H9 (cell line): ENCODE measurements around the gene KIF26A. TPM values are rescaled to one million over a fixed set of nuclear protein-coding genes. Genes with fewer than 3 reads are reported as not detected.

Experiments used
- DNase-seq: peaks from one replicate; pipeline ENCODE4 v3.0.0-alpha.2; 2017
- H2AFZ ChIP-seq: one replicate; pipeline ENCODE4 v1.6.1; 2013; ENCODE audit warnings: mild to moderate bottlenecking, low read length, control low read depth, moderate library complexity
- H2AK5ac ChIP-seq: 2 replicates; pipeline ENCODE4 v1.6.1; 2013; ENCODE audit warnings: low read length, control low read depth, mixed read lengths; ENCODE audit not compliant: insufficient read length
- H2BK120ac ChIP-seq: one replicate; pipeline ENCODE4 v1.6.1; 2013; ENCODE audit warnings: low read depth, mild to moderate bottlenecking, low read length, control low read depth, inconsistent platforms; ENCODE audit not compliant: poor library complexity, severe bottlenecking
- H2BK12ac ChIP-seq: 2 replicates; pipeline ENCODE4 v1.6.1; 2013; ENCODE audit warnings: low read length, control low read depth, mixed read lengths, low read depth; ENCODE audit not compliant: insufficient read length
- H2BK15ac ChIP-seq: 2 replicates; pipeline ENCODE4 v1.6.1; 2013; ENCODE audit warnings: low read depth, low read length, control low read depth
- H2BK20ac ChIP-seq: one replicate; pipeline ENCODE4 v1.6.1; 2013; ENCODE audit warnings: low read depth, mild to moderate bottlenecking, low read length, control low read depth, inconsistent platforms; ENCODE audit not compliant: poor library complexity, severe bottlenecking
- H2BK5ac ChIP-seq: 2 replicates; pipeline ENCODE4 v1.6.1; 2013; ENCODE audit warnings: low read length, control low read depth, mixed read lengths; ENCODE audit not compliant: insufficient read length
- H3K14ac ChIP-seq: 2 replicates; pipeline ENCODE4 v1.6.1; 2013; ENCODE audit warnings: low read length, control low read depth; ENCODE audit not compliant: insufficient read depth
- H3K18ac ChIP-seq: 2 replicates; pipeline ENCODE4 v1.6.1; 2013; ENCODE audit warnings: low read depth, mild to moderate bottlenecking, mixed read lengths, low read length, control low read depth; ENCODE audit not compliant: insufficient read length
- H3K23ac ChIP-seq: 2 replicates; pipeline ENCODE4 v1.6.1; 2013; ENCODE audit warnings: low read length, control low read depth, mixed read lengths, low read depth; ENCODE audit not compliant: insufficient read length
- H3K23me2 ChIP-seq: 2 replicates; pipeline ENCODE4 v1.6.1; 2013; ENCODE audit warnings: low read depth, mild to moderate bottlenecking, mixed read lengths, low read length, control low read depth; ENCODE audit not compliant: insufficient read length, poor library complexity, severe bottlenecking
- H3K27ac ChIP-seq: 2 replicates; pipeline ENCODE4 v1.5.1; 2013; ENCODE audit warnings: low read length, control low read depth, mixed read lengths, low read depth; ENCODE audit not compliant: insufficient read length
- H3K27me3 ChIP-seq: 2 replicates; pipeline ENCODE4 v1.6.1; 2013; ENCODE audit warnings: low read length, control low read depth, inconsistent platforms; ENCODE audit not compliant: insufficient read depth
- H3K4ac ChIP-seq: 2 replicates; pipeline ENCODE4 v1.6.1; 2013; ENCODE audit warnings: low read depth, mild to moderate bottlenecking, control low read depth, inconsistent platforms, low read length, moderate library complexity
- H3K4me1 ChIP-seq: 2 replicates; pipeline ENCODE4 v1.6.1; 2013; ENCODE audit warnings: low read length, control low read depth, inconsistent platforms; ENCODE audit not compliant: insufficient read depth
- H3K4me2 ChIP-seq: 2 replicates; pipeline ENCODE4 v1.6.1; 2013; ENCODE audit warnings: low read length, control low read depth, mixed read lengths; ENCODE audit not compliant: insufficient read length, insufficient read depth
- H3K56ac ChIP-seq: 2 replicates; pipeline ENCODE4 v1.6.1; 2013; ENCODE audit warnings: low read depth, mild to moderate bottlenecking, mixed read lengths, low read length, control low read depth; ENCODE audit not compliant: insufficient read length
- H3K79me1 ChIP-seq: 2 replicates; pipeline ENCODE4 v1.6.1; 2013; ENCODE audit warnings: low read depth, mild to moderate bottlenecking, moderate library complexity, low read length, control low read depth, inconsistent platforms; ENCODE audit not compliant: insufficient read depth, poor library complexity, severe bottlenecking
- H3K79me2 ChIP-seq: 2 replicates; pipeline ENCODE4 v1.6.1; 2013; ENCODE audit warnings: low read length, control low read depth, inconsistent platforms; ENCODE audit not compliant: insufficient read depth
- H3K9ac ChIP-seq: 2 replicates; pipeline ENCODE4 v1.6.1; 2013; ENCODE audit warnings: low read length, control low read depth, mixed read lengths; ENCODE audit not compliant: insufficient read length; ENCODE audit errors: extremely low read depth
- H3K9me3 ChIP-seq: one replicate; pipeline ENCODE4 v1.6.1; 2013; ENCODE audit warnings: low read depth, low read length, inconsistent platforms; ENCODE audit not compliant: control insufficient read depth
- H3T11ph ChIP-seq: one replicate; pipeline ENCODE4 v1.6.1; 2013; ENCODE audit warnings: mild to moderate bottlenecking, low read length, control low read depth, inconsistent platforms
- H4K20me1 ChIP-seq: one replicate; pipeline ENCODE4 v1.6.1; 2013; ENCODE audit not compliant: control insufficient read depth, insufficient read length, insufficient read depth
- H4K5ac ChIP-seq: 2 replicates; pipeline ENCODE4 v1.6.1; 2013; ENCODE audit warnings: low read depth, mild to moderate bottlenecking, mixed read lengths, low read length, control low read depth; ENCODE audit not compliant: insufficient read length
- H4K8ac ChIP-seq: replicated peaks from 2 replicates; pipeline ENCODE4 v1.6.1; 2013; ENCODE audit warnings: low read length, control low read depth, mixed read lengths, low read depth; ENCODE audit not compliant: insufficient read length
- H4K91ac ChIP-seq: 2 replicates; pipeline ENCODE4 v1.6.1; 2013; ENCODE audit warnings: low read depth, mild to moderate bottlenecking, moderate library complexity, mixed read lengths, low read length, control low read depth; ENCODE audit not compliant: insufficient read length
- H3K27ac Mint-ChIP-seq, 3 experiments: 2 replicates in 2 of 3; 3 replicates in 1 of 3; pipeline ENCODE4 v1.8.0; 2020 to 2021; ENCODE audit warnings: mixed read lengths in 3 of 3, mild to moderate bottlenecking in 1 of 3, moderate library complexity in 1 of 3
- H3K27me3 Mint-ChIP-seq: 2 replicates; pipeline ENCODE4 v1.8.0; 2021; ENCODE audit warnings: low read depth, mild to moderate bottlenecking, moderate library complexity, mixed read lengths
- H3K36me3 Mint-ChIP-seq, 3 experiments: 2 replicates in 2 of 3; 3 replicates in 1 of 3; pipeline ENCODE4 v1.8.0; 2020 to 2021; ENCODE audit warnings: low read depth in 3 of 3, mixed read lengths in 3 of 3; ENCODE audit not compliant: insufficient read depth in 1 of 3
- H3K4me1 Mint-ChIP-seq, 2 experiments: 2 replicates each; pipeline ENCODE4 v1.8.0; 2020; ENCODE audit warnings: mixed read lengths in 2 of 2
- H3K4me3 Mint-ChIP-seq, 2 experiments: 2 replicates in 1 of 2; 3 replicates in 1 of 2; pipeline ENCODE4 v1.8.0; 2020 to 2021; ENCODE audit warnings: mild to moderate bottlenecking in 2 of 2, mixed read lengths in 2 of 2, moderate library complexity in 1 of 2
- H3K9me3 Mint-ChIP-seq, 2 experiments: 2 replicates in 1 of 2; 3 replicates in 1 of 2; pipeline ENCODE4 v1.8.0; 2020; ENCODE audit warnings: mild to moderate bottlenecking in 2 of 2, mixed read lengths in 2 of 2, moderate library complexity in 1 of 2
- WGBS: extraction: QIAGEN DNeasy Blood & Tissue Kit; methylation state at CpG from one replicate; pipeline ENCODE4 v1.1.7; 2013; ENCODE audit warnings: missing lambda C conversion rate, low lambda C conversion rate, mixed read lengths; ENCODE audit not compliant: insufficient read length; ENCODE audit errors: extremely low coverage; 5-methylcytosine and 5-hydroxymethylcytosine counted together
- total RNA-seq: library from RNA; stranded (reverse); gene quantifications from 2 replicates; pipeline ENCODE4 v1.2.1, GENCODE V29; 2021
- TF ChIP-seq, protein P1 (sequence below): fragments of 200-600 bp; sonication (generic); conservative IDR thresholded peaks from 3 replicates; pipeline ENCODE4 v1.8.0; 2021; ENCODE audit warnings: antibody characterized with exemption, mild to moderate bottlenecking

The KIF26A gene
- total RNA-seq, 1 experiment from 2014 or later, result 44.2 TPM

DNA sequence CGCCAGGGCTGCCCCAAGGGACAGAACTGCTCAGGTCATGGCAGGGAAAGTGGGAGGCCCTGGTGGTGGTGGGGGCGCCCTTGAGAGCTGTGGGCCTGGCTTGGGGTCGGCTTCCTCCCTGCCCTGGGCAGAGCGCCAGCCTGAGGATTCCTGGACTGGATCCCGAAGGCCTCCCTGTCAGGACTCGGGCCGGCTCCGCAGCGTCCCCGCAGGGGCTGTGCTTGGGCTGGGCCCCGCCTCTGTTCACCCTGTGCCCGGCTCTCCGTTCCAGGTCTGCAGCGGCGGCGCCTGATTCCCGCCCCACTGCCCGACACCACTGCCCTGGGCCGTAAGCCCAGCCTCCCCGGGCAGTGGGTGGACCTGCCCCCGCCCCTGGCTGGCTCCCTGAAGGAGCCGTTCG lies 39.9 kb downstream of the KIF26A start:
- Histone ChIP-seq H4K91ac (no peak overlapping the region), H2BK5ac (no peak overlapping the region), H2BK15ac (no peak overlapping the region), H3K79me1 (no peaks in the 10 kb centered on the region), H3K27me3 (no peaks in the 10 kb centered on the region), H2BK20ac (no peak overlapping the region), H3K23ac (no peak overlapping the region), H2AK5ac (no peak overlapping the region), H3K56ac (no peak overlapping the region), H3K4ac (no peak overlapping the region), H2BK120ac (no peak overlapping the region), H3K79me2 (no peaks in the 10 kb centered on the region), H3K4me2 (no peak overlapping the region), H3T11ph (no peak overlapping the region), H3K27ac (no peak overlapping the region), H3K18ac (no peak overlapping the region), H3K9me3 (no peaks in the 10 kb centered on the region), H3K9ac (no peak overlapping the region), H2AFZ (no peak overlapping the region), H3K4me1 (no peaks in the 10 kb centered on the region), H2BK12ac (no peak overlapping the region), H4K5ac (no peak overlapping the region), H4K20me1 (no peaks in the 10 kb centered on the region), H3K23me2 (no peaks in the 10 kb centered on the region), H4K8ac (no peak overlapping the region), H3K14ac (no peak overlapping the region)
- H3K4me3 Mint-ChIP-seq, result no peak overlapping the region
- H3K36me3 Mint-ChIP-seq, result peaks cover 2 to 10% (median 4%) of the 10 kb centered on the region in 3 experiments; a peak in 4 of 7 replicates
- DNase-seq, result no peak
- H3K27me3 Mint-ChIP-seq, result no peaks in the 10 kb centered on the region
- H3K27ac Mint-ChIP-seq, result no peak overlapping the region
- peaks cover 2 to 4% of the 10 kb centered on the region in 2 experiments; a peak in 2 of 4 replicates for H3K4me1 Mint-ChIP-seq
- H3K9me3 Mint-ChIP-seq, result no peaks in the 10 kb centered on the region
- TF ChIP-seq, protein P1, sequence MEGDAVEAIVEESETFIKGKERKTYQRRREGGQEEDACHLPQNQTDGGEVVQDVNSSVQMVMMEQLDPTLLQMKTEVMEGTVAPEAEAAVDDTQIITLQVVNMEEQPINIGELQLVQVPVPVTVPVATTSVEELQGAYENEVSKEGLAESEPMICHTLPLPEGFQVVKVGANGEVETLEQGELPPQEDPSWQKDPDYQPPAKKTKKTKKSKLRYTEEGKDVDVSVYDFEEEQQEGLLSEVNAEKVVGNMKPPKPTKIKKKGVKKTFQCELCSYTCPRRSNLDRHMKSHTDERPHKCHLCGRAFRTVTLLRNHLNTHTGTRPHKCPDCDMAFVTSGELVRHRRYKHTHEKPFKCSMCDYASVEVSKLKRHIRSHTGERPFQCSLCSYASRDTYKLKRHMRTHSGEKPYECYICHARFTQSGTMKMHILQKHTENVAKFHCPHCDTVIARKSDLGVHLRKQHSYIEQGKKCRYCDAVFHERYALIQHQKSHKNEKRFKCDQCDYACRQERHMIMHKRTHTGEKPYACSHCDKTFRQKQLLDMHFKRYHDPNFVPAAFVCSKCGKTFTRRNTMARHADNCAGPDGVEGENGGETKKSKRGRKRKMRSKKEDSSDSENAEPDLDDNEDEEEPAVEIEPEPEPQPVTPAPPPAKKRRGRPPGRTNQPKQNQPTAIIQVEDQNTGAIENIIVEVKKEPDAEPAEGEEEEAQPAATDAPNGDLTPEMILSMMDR, result no peak
- WGBS, result no CpG with 5 or more reads among the region's 23 CpGs
